ENCODE data around the gene FRMD3. TPM values are rescaled to one million over a fixed set of nuclear protein-coding genes. Genes with fewer than 3 reads are reported as not detected.

FRMD3 gene
- total RNA-seq, 2 donors from 2014 or later: 2.1 to 4.6 TPM

GRCh38 chr9:83313781-83314180 is 224.4 kb downstream of the FRMD3 start:
- intact Hi-C loops (cut with DNase I): no loop called here
- WGBS, 2 donors: 83 to 85% methylated on average over 6 of the region's 6 CpGs

GRCh38 chr9:83312537-83312936 is 225.7 kb downstream of the FRMD3 start:
- Histone ChIP-seq H3K9me3 (no peaks in the 10 kb centered on the region), H3K27ac (no peak overlapping the region), H3K36me3 (replicated peaks in 1 of 2; ENCODE audit: insufficient read depth in 1 of 2, low read depth in 2 of 2) (no peaks in the 10 kb centered on the region), H3K4me3 (no peak overlapping the region), H3K27me3 (no peaks in the 10 kb centered on the region), H3K4me1 (no peaks in the 10 kb centered on the region)
- no peak for TF ChIP-seq CTCF (IDR thresholded peaks at IDR 0.05)
- no peak for TF ChIP-seq POLR2A (IDR thresholded peaks at IDR 0.05)
- DNase-seq (peak in 1 of 4 donors; percentile 32), ATAC-seq (no peak)
- 89 to 96% methylated on average over 11 of the region's 11 CpGs for WGBS, 2 donors
- intact Hi-C loops (cut with DNase I): no loop called here

More at GRCh38 chr9:83313781-83314180, 224.4 kb downstream of the FRMD3 start:
- ATAC-seq (no peak), DNase-seq (no peak)
- H3K9me3 ChIP-seq: no peaks in the 10 kb centered on the region
- no peak overlapping the region for H3K4me3 ChIP-seq
- H3K27ac ChIP-seq: no peak overlapping the region
- no peaks in the 10 kb centered on the region for H3K27me3 ChIP-seq
- TF ChIP-seq CTCF (IDR thresholded peaks at IDR 0.05) (no peak), POLR2A (IDR thresholded peaks at IDR 0.05) (no peak)
- H3K4me1 ChIP-seq: no peaks in the 10 kb centered on the region
- H3K36me3 ChIP-seq (replicated peaks in 1 of 2; ENCODE audit: insufficient read depth in 1 of 2, low read depth in 2 of 2): no peaks in the 10 kb centered on the region

GRCh38 chr9:83307066-83307724 is 231.0 kb downstream of the FRMD3 start:
- no peak for TF ChIP-seq POLR2A (IDR thresholded peaks at IDR 0.05)
- no peak for TF ChIP-seq CTCF (IDR thresholded peaks at IDR 0.05)
- H3K9me3 ChIP-seq: no peaks in the 10 kb centered on the region
- intact Hi-C loops (cut with DNase I): no loop called here
- ATAC-seq (no peak), DNase-seq (no peak)
- 72 to 74% methylated on average over 2 of the region's 2 CpGs for WGBS, 2 donors
- H3K36me3 ChIP-seq (replicated peaks in 1 of 2; ENCODE audit: insufficient read depth in 1 of 2, low read depth in 2 of 2): no peaks in the 10 kb centered on the region
- no peaks in the 10 kb centered on the region for H3K27me3 ChIP-seq
- no peak overlapping the region for H3K4me3 ChIP-seq
- H3K4me1 ChIP-seq: peaks cover 13% of the 10 kb centered on the region
- H3K27ac ChIP-seq: no peak overlapping the region

DNA sequence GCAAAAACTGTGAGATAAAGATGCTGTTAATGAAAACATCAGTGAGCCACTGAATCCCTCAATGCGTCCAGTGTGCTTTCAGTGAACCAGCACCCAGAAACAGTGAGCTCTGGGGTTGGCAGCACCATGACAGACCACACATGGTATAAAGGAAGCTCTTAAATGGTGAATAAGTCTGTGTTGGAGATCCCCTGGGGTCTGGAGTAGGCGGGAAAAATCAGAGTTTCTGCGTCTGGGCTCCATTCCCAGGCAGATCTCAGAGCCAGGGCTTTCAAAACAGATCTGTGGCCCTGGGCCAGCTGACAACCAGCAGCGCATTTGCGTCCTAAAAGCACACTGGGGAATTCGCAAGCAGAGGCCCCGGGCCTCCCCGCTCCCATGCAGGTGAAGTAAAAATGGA is 233.5 kb downstream of the FRMD3 start:
- Histone ChIP-seq H3K27me3 (no peaks in the 10 kb centered on the region), H3K4me3 (no peak overlapping the region), H3K36me3 (replicated peaks in 1 of 2; ENCODE audit: insufficient read depth in 1 of 2, low read depth in 2 of 2) (no peaks in the 10 kb centered on the region), H3K27ac (peak overlapping the region in 2 of 4 donors; percentile 41 to 63), H3K4me1 (peaks cover 13% of the 10 kb centered on the region), H3K9me3 (no peaks in the 10 kb centered on the region)
- ATAC-seq: peak; percentile 89
- TF ChIP-seq CTCF (IDR thresholded peaks at IDR 0.05) (no peak), POLR2A (IDR thresholded peaks at IDR 0.05) (no peak)
- 1 to 23% methylated on average over 8 of the region's 8 CpGs for WGBS, 2 donors
- peak; percentile 70 to 88 (median 81) for DNase-seq
- intact Hi-C loops (cut with DNase I): no loop called here

DNA sequence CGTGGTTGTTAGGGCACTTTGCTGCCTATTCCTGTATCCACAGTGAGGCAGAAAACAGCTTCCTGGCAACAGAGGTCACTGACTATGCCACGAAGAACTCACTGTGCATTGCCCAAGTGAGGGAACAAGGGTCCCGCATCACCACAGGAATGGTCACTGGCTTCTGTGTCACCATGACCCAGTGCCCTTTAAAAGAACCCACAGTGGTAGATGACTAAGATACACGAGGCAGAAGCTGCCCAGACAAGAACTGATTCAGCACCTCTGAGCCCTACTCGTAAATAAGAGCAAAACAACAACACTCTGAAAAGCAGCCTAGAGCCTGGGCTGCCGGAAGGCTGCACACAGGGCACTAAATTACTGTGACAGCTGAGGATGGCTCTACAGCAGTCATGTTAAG is 238.6 kb downstream of the FRMD3 start:
- ATAC-seq: no peak
- 58 to 69% methylated on average over 6 of the region's 6 CpGs for WGBS, 2 donors
- TF ChIP-seq POLR2A (IDR thresholded peaks at IDR 0.05): no peak
- TF ChIP-seq CTCF (IDR thresholded peaks at IDR 0.05): no peak
- intact Hi-C loops (cut with DNase I): no loop called here
- DNase-seq: no peak
- no peak overlapping the region for H3K4me3 ChIP-seq
- no peaks in the 10 kb centered on the region for H3K36me3 ChIP-seq (replicated peaks in 1 of 2; ENCODE audit: insufficient read depth in 1 of 2, low read depth in 2 of 2)
- H3K9me3 ChIP-seq: no peaks in the 10 kb centered on the region
- H3K27ac ChIP-seq: no peak overlapping the region
- H3K27me3 ChIP-seq: no peaks in the 10 kb centered on the region
- peaks cover 4% of the 10 kb centered on the region for H3K4me1 ChIP-seq

Data from body of pancreas (tissue), 4 donors.